Suprapubic skin (tissue), 4 donors: ENCODE measurements around the gene CTTNBP2.

Experiments
- CTCF ChIP-seq, 2 donors: fragments of 200-600 bp in 1 of 2; fragments of 450-650 bp in 1 of 2; sonication (generic) in 1 of 2; IDR thresholded peaks; one replicate each; pipeline ENCODE4 v1.5.1; 2016 to 2019; ENCODE audit warnings: antibody characterized with exemption in 2 of 2, mild to moderate bottlenecking in 1 of 2, moderate library complexity in 1 of 2
- EP300 ChIP-seq: sonication (generic); formaldehyde crosslinking; IDR thresholded peaks from one replicate; pipeline ENCODE4 v1.6.1; 2017; ENCODE audit warnings: antibody characterized with exemption
- POLR2A ChIP-seq, 2 donors: fragments of 450-650 bp; IDR thresholded peaks; one replicate each; pipeline ENCODE4 v1.6.1; 2017; ENCODE audit warnings: antibody characterized with exemption in 2 of 2, mild to moderate bottlenecking in 2 of 2, moderate library complexity in 2 of 2
- POLR2AphosphoS5 ChIP-seq, 3 donors: sonication (generic); formaldehyde crosslinking; IDR thresholded peaks; one replicate each; pipeline ENCODE4 v1.6.1; 2017; ENCODE audit warnings: antibody characterized with exemption in 3 of 3

- TF ChIP-seq POLR2A (IDR thresholded peaks at IDR 0.05) (no peak), CTCF (IDR thresholded peaks at IDR 0.05) (no peak), EP300 (no peak), POLR2AphosphoS5 (IDR thresholded peaks at IDR 0.05) (no peak)
Observed at GRCh38 chr7:117673367-117673766, 199.9 kb downstream of the CTTNBP2 start.
